Testis (tissue), 2 donors: Measurements from ENCODE around the gene ARHGAP22.

Source experiments
- POLR2A ChIP-seq: fragments of 450-650 bp; IDR thresholded peaks from one replicate; pipeline ENCODE4 v1.6.1; 2017; ENCODE audit warnings: antibody characterized with exemption, mild to moderate bottlenecking, moderate library complexity
- TF ChIP-seq, protein P1 (sequence below), 3 experiments: fragments of 450-650 bp in 2 of 3; fragments of 200-600 bp in 1 of 3; sonication (generic) in 1 of 3; IDR thresholded peaks; one replicate each; pipeline ENCODE4 v1.5.1; 2016 to 2019; ENCODE audit warnings: antibody characterized with exemption in 3 of 3, mild to moderate bottlenecking in 2 of 3, moderate library complexity in 1 of 3

DNA sequence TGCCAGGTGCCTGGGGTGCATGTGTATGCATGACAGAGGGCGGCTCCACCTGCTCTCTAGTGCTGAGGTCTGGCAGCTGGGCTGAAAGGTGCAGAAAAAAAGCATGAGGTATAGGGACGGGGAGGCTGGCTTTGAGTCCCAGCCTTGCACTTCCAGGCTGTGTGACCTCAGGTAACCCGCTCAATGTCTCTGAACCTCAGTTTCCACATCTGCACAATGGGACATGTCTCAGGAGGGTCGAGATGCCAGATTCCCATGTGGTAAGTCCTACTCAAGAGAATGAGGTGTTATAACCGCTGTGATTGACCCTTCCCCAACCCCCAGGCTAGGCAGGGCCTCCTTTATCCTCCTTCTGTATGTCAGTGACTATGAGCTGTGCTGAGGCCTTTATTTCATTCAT lies 48.8 kb downstream of the ARHGAP22 start:
- TF ChIP-seq, protein P1, sequence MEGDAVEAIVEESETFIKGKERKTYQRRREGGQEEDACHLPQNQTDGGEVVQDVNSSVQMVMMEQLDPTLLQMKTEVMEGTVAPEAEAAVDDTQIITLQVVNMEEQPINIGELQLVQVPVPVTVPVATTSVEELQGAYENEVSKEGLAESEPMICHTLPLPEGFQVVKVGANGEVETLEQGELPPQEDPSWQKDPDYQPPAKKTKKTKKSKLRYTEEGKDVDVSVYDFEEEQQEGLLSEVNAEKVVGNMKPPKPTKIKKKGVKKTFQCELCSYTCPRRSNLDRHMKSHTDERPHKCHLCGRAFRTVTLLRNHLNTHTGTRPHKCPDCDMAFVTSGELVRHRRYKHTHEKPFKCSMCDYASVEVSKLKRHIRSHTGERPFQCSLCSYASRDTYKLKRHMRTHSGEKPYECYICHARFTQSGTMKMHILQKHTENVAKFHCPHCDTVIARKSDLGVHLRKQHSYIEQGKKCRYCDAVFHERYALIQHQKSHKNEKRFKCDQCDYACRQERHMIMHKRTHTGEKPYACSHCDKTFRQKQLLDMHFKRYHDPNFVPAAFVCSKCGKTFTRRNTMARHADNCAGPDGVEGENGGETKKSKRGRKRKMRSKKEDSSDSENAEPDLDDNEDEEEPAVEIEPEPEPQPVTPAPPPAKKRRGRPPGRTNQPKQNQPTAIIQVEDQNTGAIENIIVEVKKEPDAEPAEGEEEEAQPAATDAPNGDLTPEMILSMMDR (IDR thresholded peaks at IDR 0.05) = no peak
- TF ChIP-seq POLR2A = no peak
